Mesenchymal stem cell (in vitro differentiated cells and primary cell): ENCODE measurements around the gene SEPHS2.
"Not testable (repeated sequence)": the region's sequence is repeated elsewhere in the genome, so short reads cannot be mapped to it uniquely, and the experiment has no call there.

Experiments used
- DNase-seq: peaks from one replicate; pipeline ENCODE4 v3.0.0-alpha.2; 2013
- H2AFZ ChIP-seq: one replicate; pipeline ENCODE4 v1.6.1; 2013; ENCODE audit warnings: low read depth, mild to moderate bottlenecking, control low read depth, inconsistent platforms, low read length, moderate library complexity
- H2AK5ac ChIP-seq: 2 replicates; pipeline ENCODE4 v1.6.1; 2013; ENCODE audit warnings: low read length, moderate library complexity, mild to moderate bottlenecking, inconsistent platforms; ENCODE audit not compliant: severe bottlenecking
- H2BK120ac ChIP-seq: one replicate; pipeline ENCODE4 v1.6.1; 2013; ENCODE audit warnings: low read depth, mild to moderate bottlenecking, inconsistent platforms, low read length, moderate library complexity
- H2BK12ac ChIP-seq, 2 experiments: one replicate each; pipeline ENCODE4 v1.6.1; 2013; ENCODE audit warnings: inconsistent platforms in 2 of 2, low read length in 2 of 2, mild to moderate bottlenecking in 2 of 2, moderate library complexity in 2 of 2, control low read depth in 1 of 2
- H2BK15ac ChIP-seq: one replicate; pipeline ENCODE4 v1.6.1; 2013; ENCODE audit warnings: mild to moderate bottlenecking, low read depth, inconsistent platforms; ENCODE audit not compliant: poor library complexity, severe bottlenecking
- H2BK5ac ChIP-seq: 2 replicates; pipeline ENCODE4 v1.6.1; 2013; ENCODE audit warnings: low read depth, mild to moderate bottlenecking, low read length, control low read depth, inconsistent platforms; ENCODE audit not compliant: poor library complexity, severe bottlenecking
- H3K14ac ChIP-seq, 2 experiments: one replicate each; pipeline ENCODE4 v1.6.1; 2013; ENCODE audit warnings: inconsistent platforms in 2 of 2, low read length in 2 of 2, control low read depth in 1 of 2, mild to moderate bottlenecking in 1 of 2, moderate library complexity in 1 of 2
- H3K18ac ChIP-seq, 2 experiments: one replicate each; pipeline ENCODE4 v1.6.1; 2013; ENCODE audit warnings: inconsistent platforms in 2 of 2, low read length in 2 of 2, control low read depth in 1 of 2, low read depth in 1 of 2, mild to moderate bottlenecking in 1 of 2
- H3K23ac ChIP-seq, 2 experiments: one replicate each; pipeline ENCODE4 v1.6.1; 2013; ENCODE audit warnings: inconsistent platforms in 2 of 2, low read length in 2 of 2, mild to moderate bottlenecking in 2 of 2, moderate library complexity in 2 of 2, control low read depth in 1 of 2
- H3K27ac ChIP-seq: 2 replicates; pipeline ENCODE4 v1.5.1; 2013; ENCODE audit warnings: mild to moderate bottlenecking, moderate library complexity, low read length, control low read depth, inconsistent platforms; ENCODE audit not compliant: poor library complexity, severe bottlenecking
- H3K27me3 ChIP-seq, 2 experiments: 2 replicates each; pipeline versions ENCODE4 v1.6.1 to v1.7.0; 2013; ENCODE audit warnings: low read length in 2 of 2, mild to moderate bottlenecking in 2 of 2, moderate library complexity in 2 of 2, control low read depth in 1 of 2, inconsistent platforms in 1 of 2; ENCODE audit not compliant: control insufficient read depth in 1 of 2, insufficient read depth in 1 of 2
- H3K36me3 ChIP-seq, 2 experiments: 2 replicates each; pipeline versions ENCODE4 v1.6.1 to v1.7.0; 2013; ENCODE audit warnings: low read length in 2 of 2, control low read depth in 1 of 2, inconsistent platforms in 1 of 2, low read depth in 1 of 2, mild to moderate bottlenecking in 1 of 2; ENCODE audit not compliant: insufficient read depth in 2 of 2, control insufficient read depth in 1 of 2
- H3K4ac ChIP-seq, 2 experiments: one replicate each; pipeline ENCODE4 v1.6.1; 2013; ENCODE audit warnings: inconsistent platforms in 2 of 2, low read length in 2 of 2, mild to moderate bottlenecking in 2 of 2, moderate library complexity in 2 of 2, control low read depth in 1 of 2, low read depth in 1 of 2
- H3K4me1 ChIP-seq: 2 replicates; pipeline ENCODE4 v1.6.1; 2013; ENCODE audit warnings: low read depth, low read length, control low read depth; ENCODE audit not compliant: control insufficient read depth, insufficient read depth
- H3K4me2 ChIP-seq: 2 replicates; pipeline ENCODE4 v1.6.1; 2013; ENCODE audit warnings: low read length, mild to moderate bottlenecking, inconsistent platforms; ENCODE audit not compliant: poor library complexity, severe bottlenecking
- H3K4me3 ChIP-seq, 2 experiments: 2 replicates each; pipeline versions ENCODE4 v1.5.1 to v1.7.0; 2013; ENCODE audit warnings: low read length in 2 of 2, mild to moderate bottlenecking in 2 of 2, control low read depth in 1 of 2, low read depth in 1 of 2; ENCODE audit not compliant: insufficient read depth in 1 of 2
- H3K79me1 ChIP-seq: replicated peaks from 2 replicates; pipeline ENCODE4 v1.6.1; 2013; ENCODE audit warnings: mild to moderate bottlenecking, control low read depth, low read length, inconsistent platforms; ENCODE audit not compliant: poor library complexity, severe bottlenecking
- H3K9ac ChIP-seq: 2 replicates; pipeline ENCODE4 v1.7.0; 2013; ENCODE audit warnings: mild to moderate bottlenecking, low read length, moderate library complexity
- H3K9me3 ChIP-seq: 2 replicates; pipeline ENCODE4 v1.7.0; 2013; ENCODE audit warnings: mild to moderate bottlenecking, low read length; ENCODE audit not compliant: control insufficient read depth
- H4K8ac ChIP-seq: one replicate; pipeline ENCODE4 v1.6.1; 2013; ENCODE audit warnings: inconsistent platforms, mild to moderate bottlenecking, low read length, moderate library complexity
- H4K91ac ChIP-seq: one replicate; pipeline ENCODE4 v1.6.1; 2013; ENCODE audit warnings: mild to moderate bottlenecking, low read length, inconsistent platforms
- WGBS: methylation state at CpG from one replicate; pipeline ENCODE4 v1.1.7; 2013; ENCODE audit warnings: mixed read lengths; 5-methylcytosine and 5-hydroxymethylcytosine counted together

SEPHS2 gene

GRCh38 chr16:30470170-30470512 lies 24.5 kb upstream of the SEPHS2 start:
- DNase-seq: no peak

GRCh38 chr16:30464078-30464477 lies 18.4 kb upstream of the SEPHS2 start:
- Histone ChIP-seq H3K4me2 (no peak overlapping the region), H3K27me3 (no peaks in the 10 kb centered on the region), H3K14ac (no peak overlapping the region), H2BK5ac (no peak overlapping the region), H3K4me3 (no peak overlapping the region), H3K4ac (no peak overlapping the region), H2AK5ac (no peak overlapping the region), H2AFZ (no peak overlapping the region), H3K9ac (no peak overlapping the region), H3K36me3 (no peaks in the 10 kb centered on the region), H3K27ac (no peak overlapping the region), H3K9me3 (no peaks in the 10 kb centered on the region), H3K4me1 (no peaks in the 10 kb centered on the region), H2BK12ac (no peak overlapping the region), H3K18ac (no peak overlapping the region), H4K91ac (no peak overlapping the region), H2BK15ac (no peak overlapping the region), H3K79me1 (no peaks in the 10 kb centered on the region), H3K23ac (no peak overlapping the region), H4K8ac (no peak overlapping the region), H2BK120ac (no peak overlapping the region)
- no peak for DNase-seq
- WGBS: 95% methylated on average over 7 of the region's 7 CpGs

More at GRCh38 chr16:30470170-30470512, 24.5 kb upstream of the SEPHS2 start:
- no peaks in the 10 kb centered on the region for H3K36me3 ChIP-seq
- 87% methylated on average over 3 of the region's 3 CpGs for WGBS
- H2BK15ac ChIP-seq: no peak overlapping the region
- no peak overlapping the region for H2BK120ac ChIP-seq
- peaks cover 0 to 32% of the 10 kb centered on the region in 2 experiments for H3K27me3 ChIP-seq
- no peaks in the 10 kb centered on the region for H3K4me1 ChIP-seq
- H3K14ac ChIP-seq: no peak overlapping the region
- H3K27ac ChIP-seq: no peak overlapping the region
- H3K9me3 ChIP-seq: no peaks in the 10 kb centered on the region
- no peak overlapping the region for H3K9ac ChIP-seq
- H2BK5ac ChIP-seq: no peak overlapping the region
- H3K18ac ChIP-seq: no peak overlapping the region
- no peak overlapping the region for H2AK5ac ChIP-seq
- no peak overlapping the region for H4K91ac ChIP-seq
- H4K8ac ChIP-seq: no peak overlapping the region
- no peak overlapping the region for H3K23ac ChIP-seq
- H3K4ac ChIP-seq: no peak overlapping the region
- no peak overlapping the region for H3K4me2 ChIP-seq
- H3K79me1 ChIP-seq: no peaks in the 10 kb centered on the region
- H2AFZ ChIP-seq: no peak overlapping the region
- H3K4me3 ChIP-seq: no peak overlapping the region
- H2BK12ac ChIP-seq: no peak overlapping the region

DNA sequence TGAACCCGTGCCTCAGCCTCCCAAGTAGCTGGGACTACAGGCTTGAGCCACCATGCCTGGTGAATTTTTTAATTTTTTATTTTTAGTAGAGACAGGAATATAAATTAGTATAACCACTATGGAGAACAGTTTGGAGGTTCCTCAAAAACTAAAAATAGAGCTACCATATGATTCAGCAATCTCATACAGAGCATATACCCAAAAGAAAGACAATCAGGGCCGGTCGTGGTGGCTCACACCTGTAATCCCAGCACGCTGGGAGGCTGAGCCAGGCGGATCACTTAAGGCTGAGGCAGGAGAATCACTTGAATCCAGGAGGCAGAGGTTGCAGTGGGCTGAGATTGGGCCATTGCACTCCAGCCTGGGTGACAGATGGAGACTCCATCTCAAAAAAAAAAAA lies 15.8 kb upstream of the SEPHS2 start:
- H2BK12ac ChIP-seq, H3K14ac ChIP-seq, H2BK15ac ChIP-seq, H3K27me3 ChIP-seq, H3K4me2 ChIP-seq, H2AK5ac ChIP-seq, H3K4me3 ChIP-seq, H3K27ac ChIP-seq, H4K8ac ChIP-seq, H3K4ac ChIP-seq, H3K9me3 ChIP-seq, H3K79me1 ChIP-seq, H2AFZ ChIP-seq, DNase-seq, H3K9ac ChIP-seq, H3K23ac ChIP-seq, H2BK120ac ChIP-seq, H4K91ac ChIP-seq, H3K4me1 ChIP-seq, H2BK5ac ChIP-seq, H3K36me3 ChIP-seq, H3K18ac ChIP-seq: not testable (repeated sequence)
- 86% methylated on average over 4 of the region's 5 CpGs for WGBS

DNA sequence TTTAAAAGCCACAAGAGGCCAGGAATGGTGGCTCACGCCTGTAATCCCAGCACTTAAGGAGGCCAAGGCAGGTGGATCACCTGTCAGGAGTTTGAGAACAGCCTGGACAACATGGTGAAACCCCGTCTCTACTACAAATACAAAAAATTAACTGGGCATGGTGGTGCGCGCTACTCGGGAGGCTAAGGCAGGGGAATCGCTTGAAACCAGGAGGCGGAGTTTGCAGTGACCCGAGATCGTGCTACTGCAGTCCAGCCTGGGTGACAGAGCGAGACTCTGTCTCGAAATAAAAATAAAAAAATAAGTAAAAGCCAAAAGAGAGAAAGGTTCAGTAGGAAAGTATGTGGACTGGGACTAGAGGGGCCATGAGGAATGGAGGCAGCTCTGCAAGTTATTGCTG lies 13.8 kb upstream of the SEPHS2 start:
- 88% methylated on average over 11 of the region's 11 CpGs for WGBS

More for the DNA sequence above, 13.8 kb upstream of the SEPHS2 start:
- Histone ChIP-seq H3K4me1 (peaks cover 2% of the 10 kb centered on the region), H3K4ac (no peak overlapping the region), H2BK5ac (no peak overlapping the region), H3K4me3 (no peak overlapping the region), H3K14ac (no peak overlapping the region), H2AK5ac (no peak overlapping the region), H3K79me1 (no peaks in the 10 kb centered on the region), H3K4me2 (no peak overlapping the region), H3K9ac (no peak overlapping the region), H3K18ac (no peak overlapping the region), H3K23ac (no peak overlapping the region), H3K27ac (no peak overlapping the region), H3K36me3 (no peaks in the 10 kb centered on the region), H4K8ac (no peak overlapping the region), H2BK120ac (no peak overlapping the region), H4K91ac (no peak overlapping the region), H2AFZ (no peak overlapping the region), H3K9me3 (no peaks in the 10 kb centered on the region), H2BK15ac (no peak overlapping the region), H3K27me3 (peaks cover 0 to 4% of the 10 kb centered on the region in 2 experiments), H2BK12ac (no peak overlapping the region)
- DNase-seq: no peak
